ENCODE results near the gene ANXA6. TPM values are rescaled to one million over a fixed set of nuclear protein-coding genes. Genes with fewer than 3 reads are reported as not detected.

ANXA6 gene
- total RNA-seq, 1 experiment from 2014 or later = 95.9 TPM

- Histone ChIP-seq H3K27ac (ENCODE audit: low read depth, low read length, poor library complexity, severe bottlenecking) (no peak overlapping the region), H3K27me3 (replicated peaks; ENCODE audit: insufficient read depth, low read depth, low read length, poor library complexity) (no peaks in the 10 kb centered on the region), H3K4me1 (ENCODE audit: insufficient read depth, low read length, poor library complexity, severe bottlenecking) (peaks cover 6% of the 10 kb centered on the region), H3K4me3 (ENCODE audit: low read depth, low read length, poor library complexity, severe bottlenecking) (no peak overlapping the region), H3K36me3 (ENCODE audit: insufficient read depth, low read length, poor library complexity, severe bottlenecking) (no peaks in the 10 kb centered on the region), H3K9me3 (ENCODE audit: low read depth, low read length, poor library complexity, severe bottlenecking) (no peaks in the 10 kb centered on the region)
- no TSS peak for BruUV-seq (replicated peaks)
- intact Hi-C loops (cut with micrococcal nuclease; ENCODE audit: unreplicated experiment) = no loop called here
- ChIA-PET POLR2A (ENCODE audit: low non-redundant PET) (no interaction called here), CTCF (interaction anchor here (0.9 kb wide), 1 partner anchor 17 kb away, joined by 3 read pairs; no protein-coding TSS in a partner anchor)
- TF ChIP-seq EZH2 (IDR thresholded peaks at IDR 0.05; ENCODE audit: borderline replicate concordance, low read depth, low read length, poor library complexity, severe bottlenecking) = no peak
- TF ChIP-seq, protein P1, sequence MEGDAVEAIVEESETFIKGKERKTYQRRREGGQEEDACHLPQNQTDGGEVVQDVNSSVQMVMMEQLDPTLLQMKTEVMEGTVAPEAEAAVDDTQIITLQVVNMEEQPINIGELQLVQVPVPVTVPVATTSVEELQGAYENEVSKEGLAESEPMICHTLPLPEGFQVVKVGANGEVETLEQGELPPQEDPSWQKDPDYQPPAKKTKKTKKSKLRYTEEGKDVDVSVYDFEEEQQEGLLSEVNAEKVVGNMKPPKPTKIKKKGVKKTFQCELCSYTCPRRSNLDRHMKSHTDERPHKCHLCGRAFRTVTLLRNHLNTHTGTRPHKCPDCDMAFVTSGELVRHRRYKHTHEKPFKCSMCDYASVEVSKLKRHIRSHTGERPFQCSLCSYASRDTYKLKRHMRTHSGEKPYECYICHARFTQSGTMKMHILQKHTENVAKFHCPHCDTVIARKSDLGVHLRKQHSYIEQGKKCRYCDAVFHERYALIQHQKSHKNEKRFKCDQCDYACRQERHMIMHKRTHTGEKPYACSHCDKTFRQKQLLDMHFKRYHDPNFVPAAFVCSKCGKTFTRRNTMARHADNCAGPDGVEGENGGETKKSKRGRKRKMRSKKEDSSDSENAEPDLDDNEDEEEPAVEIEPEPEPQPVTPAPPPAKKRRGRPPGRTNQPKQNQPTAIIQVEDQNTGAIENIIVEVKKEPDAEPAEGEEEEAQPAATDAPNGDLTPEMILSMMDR (conservative IDR thresholded peaks at IDR 0.05; ENCODE audit: low read depth, low read length) = no peak
- DNase-seq (ENCODE audit: low spot score) = no peak
These were observed 58.8 kb downstream of the ANXA6 start for GRCh38 chr5:151098768-151099121.

GRCh38 chr5:151097820-151098767 lies 59.5 kb downstream of the ANXA6 start:
- TF ChIP-seq, protein P1 (conservative IDR thresholded peaks at IDR 0.05; ENCODE audit: low read depth, low read length) = no peak
- no peak for TF ChIP-seq EZH2 (IDR thresholded peaks at IDR 0.05; ENCODE audit: borderline replicate concordance, low read depth, low read length, poor library complexity, severe bottlenecking)
- Histone ChIP-seq H3K36me3 (ENCODE audit: insufficient read depth, low read length, poor library complexity, severe bottlenecking) (no peaks in the 10 kb centered on the region), H3K27me3 (replicated peaks; ENCODE audit: insufficient read depth, low read depth, low read length, poor library complexity) (no peaks in the 10 kb centered on the region), H3K4me3 (ENCODE audit: low read depth, low read length, poor library complexity, severe bottlenecking) (no peak overlapping the region), H3K27ac (ENCODE audit: low read depth, low read length, poor library complexity, severe bottlenecking) (no peak overlapping the region), H3K9me3 (ENCODE audit: low read depth, low read length, poor library complexity, severe bottlenecking) (no peaks in the 10 kb centered on the region), H3K4me1 (ENCODE audit: insufficient read depth, low read length, poor library complexity, severe bottlenecking) (peaks cover 8% of the 10 kb centered on the region)
- ChIA-PET POLR2A (ENCODE audit: low non-redundant PET) (no interaction called here), CTCF (interaction anchor here (0.9 kb wide), 1 partner anchor 18 kb away, joined by 3 read pairs; no protein-coding TSS in a partner anchor)
- intact Hi-C loops (cut with micrococcal nuclease; ENCODE audit: unreplicated experiment) = no loop called here
- DNase-seq (ENCODE audit: low spot score) = no peak
- BruUV-seq (replicated peaks) = no TSS peak

DNA sequence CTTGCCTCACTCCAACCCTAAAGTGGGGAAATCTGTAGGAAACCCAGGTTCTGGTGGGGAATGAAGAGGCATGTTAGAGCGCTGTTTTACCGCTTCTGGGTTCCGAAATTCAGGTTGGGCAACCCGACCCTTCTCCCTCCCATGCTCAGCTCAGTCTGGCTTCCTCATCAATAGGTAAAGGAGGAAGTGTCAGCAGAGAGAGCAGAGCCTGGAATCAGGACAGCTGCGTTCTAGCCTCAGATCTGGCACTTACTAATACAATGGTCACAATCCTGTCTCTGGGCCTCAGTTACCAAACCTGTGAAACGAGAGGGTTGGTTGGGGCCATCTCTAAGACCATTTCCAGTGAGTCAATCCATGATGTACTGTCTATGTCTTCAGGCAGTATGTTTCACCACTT lies 60.5 kb downstream of the ANXA6 start:
- DNase-seq (ENCODE audit: low spot score) = no peak
- CTCF ChIA-PET = no interaction called here
- Histone ChIP-seq H3K4me3 (ENCODE audit: low read depth, low read length, poor library complexity, severe bottlenecking) (no peak overlapping the region), H3K27ac (ENCODE audit: low read depth, low read length, poor library complexity, severe bottlenecking) (no peak overlapping the region), H3K4me1 (ENCODE audit: insufficient read depth, low read length, poor library complexity, severe bottlenecking) (peaks cover 8% of the 10 kb centered on the region), H3K9me3 (ENCODE audit: low read depth, low read length, poor library complexity, severe bottlenecking) (no peaks in the 10 kb centered on the region), H3K36me3 (ENCODE audit: insufficient read depth, low read length, poor library complexity, severe bottlenecking) (no peaks in the 10 kb centered on the region), H3K27me3 (replicated peaks; ENCODE audit: insufficient read depth, low read depth, low read length, poor library complexity) (no peaks in the 10 kb centered on the region)
- TF ChIP-seq, protein P1 (conservative IDR thresholded peaks at IDR 0.05; ENCODE audit: low read depth, low read length) = no peak
- no peak for TF ChIP-seq EZH2 (IDR thresholded peaks at IDR 0.05; ENCODE audit: borderline replicate concordance, low read depth, low read length, poor library complexity, severe bottlenecking)
- POLR2A ChIA-PET (ENCODE audit: low non-redundant PET) = no interaction called here
- BruUV-seq (replicated peaks) = no TSS peak
- intact Hi-C loops (cut with micrococcal nuclease; ENCODE audit: unreplicated experiment) = no loop called here

Measured in A673 (cell line).